H1 (cell line): Measurements from ENCODE around the gene KRT37. TPM values are rescaled to one million over a fixed set of nuclear protein-coding genes. Genes with fewer than 3 reads are reported as not detected.
"Not testable (repeated sequence)": the region's sequence is repeated elsewhere in the genome, so short reads cannot be mapped to it uniquely, and the experiment has no call there.

Experiments
- CTCF ChIA-PET: fragments of 300-600 bp; sonication (Branson Sonifier 250); formaldehyde crosslinking; loops from one replicate; lab custom pipeline; 2021; ENCODE audit not compliant: partially characterized antibody; lab: Charles Lee
- POLR2A ChIA-PET: fragments of 300-600 bp; sonication (Branson Sonifier 250); formaldehyde crosslinking; loops from one replicate; lab custom pipeline; 2021; ENCODE audit warnings: inconsistent platforms; ENCODE audit not compliant: partially characterized antibody; lab: Charles Lee
- DNase-seq, 2 experiments: peaks; one replicate each; pipeline versions ENCODE4 v3.0.0 to v3.0.0-alpha.2; 2010 to 2022; ENCODE audit warnings: low spot score in 2 of 2, low read depth in 1 of 2, mixed read lengths in 1 of 2
- FAIRE-seq: peaks from 2 replicates; lab custom pipeline; 2011; peaks lifted over from hg19 to GRCh38; lab: Jason Lieb, UNC
- H2AFZ ChIP-seq: 2 replicates; pipeline ENCODE4 v1.8.1; 2012; ENCODE audit warnings: low read length, inconsistent platforms
- H2AK5ac ChIP-seq: 2 replicates; pipeline ENCODE4 v1.6.1; 2013; ENCODE audit warnings: low read depth, low read length
- H2BK120ac ChIP-seq: replicated peaks from 2 replicates; pipeline ENCODE3; 2013; ENCODE audit warnings: low read depth, low read length, inconsistent platforms
- H2BK12ac ChIP-seq: 2 replicates; pipeline ENCODE4 v1.6.1; 2013; ENCODE audit warnings: low read depth, low read length
- H2BK15ac ChIP-seq: 2 replicates; pipeline ENCODE4 v1.6.1; 2013; ENCODE audit warnings: low read length
- H2BK20ac ChIP-seq: 2 replicates; pipeline ENCODE4 v1.6.1; 2013; ENCODE audit warnings: low read length
- H2BK5ac ChIP-seq: 2 replicates; pipeline ENCODE4 v1.6.1; 2013; ENCODE audit warnings: low read depth, low read length
- H3K14ac ChIP-seq: 2 replicates; pipeline ENCODE4 v1.6.1; 2013; ENCODE audit warnings: inconsistent platforms; ENCODE audit not compliant: insufficient read length
- H3K18ac ChIP-seq: 2 replicates; pipeline ENCODE4 v1.6.1; 2013; ENCODE audit warnings: low read length; ENCODE audit errors: extremely low read depth
- H3K23ac ChIP-seq: 2 replicates; pipeline ENCODE4 v1.6.1; 2013; ENCODE audit warnings: inconsistent platforms; ENCODE audit not compliant: insufficient read length
- H3K23me2 ChIP-seq: 2 replicates; pipeline ENCODE4 v1.6.1; 2013; ENCODE audit warnings: low read depth, low read length
- H3K27ac ChIP-seq: 2 replicates; pipeline ENCODE4 v1.6.1; 2011; ENCODE audit warnings: low read depth, low read length, inconsistent platforms
- H3K27me3 ChIP-seq, 4 experiments: replicated peaks in 1 of 4; 1 replicate in 1 of 4; 2 replicates in 3 of 4; pipeline versions ENCODE4 v1.6.1 to v1.8.1; 2011 to 2013; ENCODE audit warnings: low read length in 3 of 4, mild to moderate bottlenecking in 3 of 4, inconsistent platforms in 2 of 4, mixed read lengths in 2 of 4, moderate library complexity in 1 of 4; ENCODE audit not compliant: control insufficient read depth in 3 of 4, insufficient read depth in 3 of 4; ENCODE audit errors: extremely low read depth in 1 of 4
- H3K36me3 ChIP-seq, 4 experiments: 2 replicates each; pipeline versions ENCODE4 v1.6.1 to v1.8.1; 2011 to 2013; ENCODE audit warnings: mild to moderate bottlenecking in 4 of 4, low read length in 3 of 4, moderate library complexity in 2 of 4, control low read depth in 1 of 4, inconsistent platforms in 1 of 4; ENCODE audit not compliant: insufficient read depth in 4 of 4, control insufficient read depth in 2 of 4
- H3K4ac ChIP-seq: replicated peaks from 2 replicates; pipeline ENCODE3; 2013; ENCODE audit warnings: low read length, low read depth, mixed read lengths, inconsistent platforms; ENCODE audit not compliant: insufficient read length
- H3K4me1 ChIP-seq, 4 experiments: replicated peaks in 1 of 4; 1 replicate in 1 of 4; 2 replicates in 3 of 4; pipeline versions ENCODE4 v1.6.1 to v1.8.1; 2011 to 2013; ENCODE audit warnings: low read length in 3 of 4, inconsistent platforms in 2 of 4, mixed read lengths in 1 of 4; ENCODE audit not compliant: insufficient read depth in 4 of 4, control insufficient read depth in 3 of 4
- H3K4me2 ChIP-seq, 2 experiments: 2 replicates each; pipeline versions ENCODE4 v1.6.1 to v1.8.1; 2011 to 2013; ENCODE audit warnings: low read depth in 2 of 2, low read length in 2 of 2, control low read depth in 1 of 2, inconsistent platforms in 1 of 2, mild to moderate bottlenecking in 1 of 2; ENCODE audit not compliant: insufficient read depth in 1 of 2
- H3K4me3 ChIP-seq, 4 experiments: fragments of 200-600, 300-600 bp in 1 of 4; sonication (generic), shearing (Covaris generic), sonication (Bioruptor Twin) in 1 of 4; 2 replicates each; pipeline versions ENCODE4 v1.5.1 to v1.8.1; 2011 to 2016; ENCODE audit warnings: low read length in 4 of 4, low read depth in 3 of 4, control low read depth in 2 of 4, inconsistent platforms in 2 of 4, mild to moderate bottlenecking in 2 of 4, mixed read lengths in 1 of 4, moderate library complexity in 1 of 4; ENCODE audit not compliant: insufficient read depth in 2 of 4; ENCODE audit errors: extremely low read depth in 1 of 4
- H3K56ac ChIP-seq: replicated peaks from 2 replicates; pipeline ENCODE3; 2013; ENCODE audit warnings: low read depth, mild to moderate bottlenecking, mixed read lengths, low read length, inconsistent platforms; ENCODE audit not compliant: insufficient read length
- H3K79me1 ChIP-seq: 2 replicates; pipeline ENCODE4 v1.6.1; 2013; ENCODE audit warnings: low read depth, low read length, control low read depth
- H3K79me2 ChIP-seq, 2 experiments: 2 replicates each; pipeline versions ENCODE4 v1.6.1 to v1.8.1; 2012 to 2013; ENCODE audit warnings: low read length in 2 of 2, mild to moderate bottlenecking in 2 of 2, inconsistent platforms in 1 of 2; ENCODE audit not compliant: insufficient read depth in 2 of 2, control insufficient read depth in 1 of 2
- H3K9ac ChIP-seq, 4 experiments: replicated peaks in 1 of 4; 1 replicate in 1 of 4; 2 replicates in 3 of 4; pipeline versions ENCODE4 v1.6.1 to v1.8.1; 2011 to 2013; ENCODE audit warnings: low read depth in 3 of 4, low read length in 3 of 4, control low read depth in 2 of 4, mild to moderate bottlenecking in 2 of 4, moderate library complexity in 2 of 4, inconsistent platforms in 1 of 4; ENCODE audit errors: extremely low read depth in 1 of 4
- H3K9me3 ChIP-seq, 2 experiments: 2 replicates each; pipeline versions ENCODE4 v1.6.1 to v1.8.1; 2012 to 2013; ENCODE audit warnings: mild to moderate bottlenecking in 2 of 2, moderate library complexity in 2 of 2, control low read depth in 1 of 2, inconsistent platforms in 1 of 2, low read depth in 1 of 2, low read length in 1 of 2, mixed read lengths in 1 of 2; ENCODE audit not compliant: insufficient read depth in 2 of 2
- H4K20me1 ChIP-seq, 2 experiments: replicated peaks in 1 of 2; 2 replicates each; pipeline versions ENCODE3 to v1.8.1; 2011 to 2013; ENCODE audit warnings: inconsistent platforms in 2 of 2, low read length in 2 of 2, mild to moderate bottlenecking in 1 of 2; ENCODE audit not compliant: insufficient read depth in 2 of 2, control insufficient read depth in 1 of 2
- H4K5ac ChIP-seq: 2 replicates; pipeline ENCODE4 v1.6.1; 2013; ENCODE audit warnings: low read length, low read depth, mixed read lengths, inconsistent platforms; ENCODE audit not compliant: insufficient read length
- H4K8ac ChIP-seq: 2 replicates; pipeline ENCODE4 v1.8.0; 2013; ENCODE audit warnings: mild to moderate bottlenecking, moderate library complexity, low read length, inconsistent platforms; ENCODE audit not compliant: insufficient read depth; ENCODE audit errors: extremely low read depth
- H4K91ac ChIP-seq: replicated peaks from 2 replicates; pipeline ENCODE3; 2013; ENCODE audit warnings: low read length, mixed read lengths, inconsistent platforms; ENCODE audit not compliant: insufficient read length
- whole genome bisulfite sequencing, 2 experiments: shearing (Covaris generic) in 1 of 2; methylation state at CpG; one replicate each; pipeline versions ENCODE4 v1.1.6 to v1.1.7; 2013 to 2015; ENCODE audit warnings: low lambda C conversion rate in 2 of 2, mixed read lengths in 2 of 2, inconsistent platforms in 1 of 2, low coverage in 1 of 2, missing lambda C conversion rate in 1 of 2; ENCODE audit not compliant: insufficient replicate concordance in 2 of 2, insufficient coverage in 1 of 2, insufficient read length in 1 of 2; ENCODE audit errors: extremely low coverage in 1 of 2, missing lambda C conversion rate in 1 of 2; 5-methylcytosine and 5-hydroxymethylcytosine counted together
- polyA plus RNA-seq, 7 experiments: library from polyadenylated mRNA; depleted of rRNA in 3 of 7; stranded (reverse) in 5 of 7; unstranded in 2 of 7; fragments of >200 nt in 5 of 7; fragments of 200-250 nt in 2 of 7; gene quantifications; 1 replicate in 5 of 7; 2 replicates in 1 of 7; 4 replicates in 1 of 7; pipeline versions ENCODE4 v1.2.1 to v1.2.3, GENCODE V29; 2011 to 2013; ENCODE audit warnings: missing spikeins in 2 of 7, mixed read lengths in 2 of 7
- total RNA-seq: library from RNA; stranded (reverse); fragmentation: NEBNext Ultra II Directional; extraction: Animal tissue kit (Norgen Biotek cat#: 25700); gene quantifications from 2 replicates; pipeline ENCODE4 v1.2.1, GENCODE V29; 2021

Gene KRT37
- total and polyA plus RNA-seq, 2 of the 8 experiments (the other 6 are each of a cell fraction or from before 2014, with no cell fraction given): not detected

DNA sequence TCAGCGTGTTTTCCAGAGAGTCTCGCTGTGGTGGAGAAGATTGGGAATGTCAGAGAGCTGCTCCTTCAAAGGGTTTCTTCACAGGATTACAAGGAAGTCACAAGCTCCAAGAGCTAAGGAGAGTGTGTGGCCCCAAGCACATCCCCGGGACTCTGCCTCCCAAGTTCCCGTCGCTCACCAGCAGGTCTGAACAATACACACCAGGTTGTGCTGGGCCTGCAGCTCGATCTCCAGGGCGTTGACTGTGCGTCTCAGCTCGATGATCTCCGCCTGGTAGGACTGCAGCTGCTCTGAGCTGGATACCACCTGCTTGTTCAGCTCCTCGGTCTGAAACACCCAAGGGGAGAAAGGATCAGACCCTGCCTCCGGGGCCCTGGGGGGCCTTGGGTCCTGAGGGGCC, 29.3 kb downstream of the KRT37 start:
- H3K79me1 ChIP-seq, H3K79me2 ChIP-seq: not testable (repeated sequence)
- CTCF ChIA-PET: interaction anchor here (1.6 kb wide), 1 partner anchor 25 kb away, joined by 4 read pairs; no protein-coding TSS in a partner anchor

More for the DNA sequence above, 29.3 kb downstream of the KRT37 start:
- H4K8ac ChIP-seq, H3K9ac ChIP-seq, H3K18ac ChIP-seq, H3K4ac ChIP-seq, H2AK5ac ChIP-seq, H3K23me2 ChIP-seq, H4K5ac ChIP-seq, H3K4me2 ChIP-seq, H3K9me3 ChIP-seq, H2AFZ ChIP-seq, DNase-seq, H3K27ac ChIP-seq, H2BK15ac ChIP-seq, H2BK5ac ChIP-seq, H4K20me1 ChIP-seq, H3K14ac ChIP-seq, H3K36me3 ChIP-seq, POLR2A ChIA-PET, H2BK12ac ChIP-seq, H3K56ac ChIP-seq, H3K23ac ChIP-seq, FAIRE-seq, H3K4me3 ChIP-seq, H2BK120ac ChIP-seq, H4K91ac ChIP-seq, H3K27me3 ChIP-seq, H2BK20ac ChIP-seq, H3K4me1 ChIP-seq: not testable (repeated sequence)
- WGBS, 2 experiments: 88% methylated on average over 10 of the region's 12 CpGs; no CpG with 5 or more reads in 1 of the 2 experiments
